ENCODE measurements around the gene TRPM3. TPM values are rescaled to one million over a fixed set of nuclear protein-coding genes. Genes with fewer than 3 reads are reported as not detected.

The TRPM3 gene
- total RNA-seq, 1 donor = under 0.01 TPM

DNA sequence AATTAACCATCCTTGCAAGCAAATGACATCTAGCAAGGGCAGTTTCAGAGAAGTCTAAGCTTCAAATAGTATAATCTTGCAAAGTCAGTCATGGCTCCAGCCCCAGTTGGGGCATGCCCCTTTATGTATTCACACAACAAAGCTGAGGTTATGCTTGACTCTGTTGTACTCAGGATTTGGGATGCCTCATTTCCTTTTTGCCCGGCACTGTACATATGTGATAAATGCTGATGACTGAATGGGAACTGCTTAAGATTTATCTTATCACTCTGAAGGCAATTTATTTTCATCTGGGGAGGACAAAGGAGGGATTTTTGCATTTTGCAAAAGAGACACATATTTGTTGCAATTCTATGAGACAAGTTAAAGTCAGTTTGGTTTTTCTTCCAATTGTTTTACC, 219.2 kb downstream of the TRPM3 start:
- TF ChIP-seq, protein P1, sequence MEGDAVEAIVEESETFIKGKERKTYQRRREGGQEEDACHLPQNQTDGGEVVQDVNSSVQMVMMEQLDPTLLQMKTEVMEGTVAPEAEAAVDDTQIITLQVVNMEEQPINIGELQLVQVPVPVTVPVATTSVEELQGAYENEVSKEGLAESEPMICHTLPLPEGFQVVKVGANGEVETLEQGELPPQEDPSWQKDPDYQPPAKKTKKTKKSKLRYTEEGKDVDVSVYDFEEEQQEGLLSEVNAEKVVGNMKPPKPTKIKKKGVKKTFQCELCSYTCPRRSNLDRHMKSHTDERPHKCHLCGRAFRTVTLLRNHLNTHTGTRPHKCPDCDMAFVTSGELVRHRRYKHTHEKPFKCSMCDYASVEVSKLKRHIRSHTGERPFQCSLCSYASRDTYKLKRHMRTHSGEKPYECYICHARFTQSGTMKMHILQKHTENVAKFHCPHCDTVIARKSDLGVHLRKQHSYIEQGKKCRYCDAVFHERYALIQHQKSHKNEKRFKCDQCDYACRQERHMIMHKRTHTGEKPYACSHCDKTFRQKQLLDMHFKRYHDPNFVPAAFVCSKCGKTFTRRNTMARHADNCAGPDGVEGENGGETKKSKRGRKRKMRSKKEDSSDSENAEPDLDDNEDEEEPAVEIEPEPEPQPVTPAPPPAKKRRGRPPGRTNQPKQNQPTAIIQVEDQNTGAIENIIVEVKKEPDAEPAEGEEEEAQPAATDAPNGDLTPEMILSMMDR (IDR thresholded peaks at IDR 0.05; ENCODE audit: insufficient read depth, low read depth, low read length) = no peak
- DNase-seq (ENCODE audit: low read depth) = no peak
- H3K4me3 ChIP-seq (ENCODE audit: low read depth, low read length) = no peak overlapping the region

DNA sequence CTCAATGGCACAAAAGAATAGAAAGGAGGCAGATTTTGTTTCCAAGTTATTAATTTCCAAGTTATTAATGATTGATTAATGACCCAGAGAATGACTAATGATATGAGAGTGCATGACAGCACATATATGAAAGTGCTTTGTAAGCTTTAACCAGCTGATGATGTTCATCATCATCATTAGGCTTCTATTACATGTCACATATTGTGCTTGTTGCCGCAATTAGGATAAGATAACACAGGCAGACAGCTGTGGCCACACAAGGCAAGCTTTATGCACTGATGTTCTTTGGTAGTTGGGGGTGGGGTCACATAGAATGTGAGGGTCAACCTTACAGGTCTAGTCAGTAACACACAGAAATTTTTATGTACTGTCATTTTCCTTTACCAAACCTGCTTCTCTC, 219.7 kb downstream of the TRPM3 start:
- TF ChIP-seq, protein P1 (IDR thresholded peaks at IDR 0.05; ENCODE audit: insufficient read depth, low read depth, low read length) = no peak
- DNase-seq (ENCODE audit: low read depth) = peak; percentile 17
- no peak overlapping the region for H3K4me3 ChIP-seq (ENCODE audit: low read depth, low read length)

DNA sequence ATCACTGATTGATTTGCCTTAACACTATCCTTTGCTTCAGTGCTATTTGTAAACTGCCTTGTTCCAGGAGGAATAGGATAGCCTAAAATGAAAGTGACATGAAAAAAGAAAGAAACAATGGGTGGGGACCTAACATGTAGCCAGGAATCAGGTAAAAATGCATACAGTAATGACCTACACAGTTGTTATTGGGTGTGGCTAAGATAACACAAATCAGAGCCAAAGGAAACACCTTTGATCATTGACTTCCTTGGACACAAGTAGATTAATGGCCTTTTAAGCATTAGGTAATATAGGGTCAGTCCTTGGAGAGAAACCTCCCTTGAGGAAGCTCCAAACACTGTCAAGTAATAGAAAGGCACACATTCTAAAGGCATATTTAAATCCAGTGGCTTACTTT, 220.4 kb downstream of the TRPM3 start:
- H3K4me3 ChIP-seq (ENCODE audit: low read depth, low read length) = no peak overlapping the region
- TF ChIP-seq, protein P1 (IDR thresholded peaks at IDR 0.05; ENCODE audit: insufficient read depth, low read depth, low read length) = no peak
- no peak for DNase-seq (ENCODE audit: low read depth)

DNA sequence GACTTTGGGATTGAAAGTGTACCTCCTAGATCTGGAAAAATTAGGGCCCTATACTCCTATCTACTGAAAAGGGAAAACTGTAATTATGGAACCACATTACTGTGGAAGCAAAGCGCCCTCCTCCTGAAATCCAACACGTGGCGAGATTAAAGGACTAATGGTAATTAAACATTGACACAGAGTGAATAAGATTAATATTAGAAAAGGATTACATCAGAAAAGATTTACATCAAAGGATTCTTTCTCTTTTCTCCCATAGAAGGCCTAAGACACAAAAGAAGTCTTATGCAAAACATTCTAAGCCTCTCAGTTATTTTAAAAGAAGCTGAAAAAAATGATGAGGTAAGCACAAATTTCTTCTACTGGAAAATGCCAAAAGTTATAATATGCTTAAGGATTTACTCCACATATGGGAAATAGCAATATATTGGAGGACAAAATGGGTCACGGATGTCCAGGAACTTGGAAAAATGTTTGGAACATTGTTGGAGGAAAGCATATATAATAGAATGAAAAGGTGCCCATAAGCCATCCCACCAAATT, 227.8 kb downstream of the TRPM3 start:
- TF ChIP-seq, protein P1 (IDR thresholded peaks at IDR 0.05; ENCODE audit: insufficient read depth, low read depth, low read length) = no peak
- DNase-seq (ENCODE audit: low read depth) = no peak
- H3K4me3 ChIP-seq (ENCODE audit: low read depth, low read length) = no peak overlapping the region

DNA sequence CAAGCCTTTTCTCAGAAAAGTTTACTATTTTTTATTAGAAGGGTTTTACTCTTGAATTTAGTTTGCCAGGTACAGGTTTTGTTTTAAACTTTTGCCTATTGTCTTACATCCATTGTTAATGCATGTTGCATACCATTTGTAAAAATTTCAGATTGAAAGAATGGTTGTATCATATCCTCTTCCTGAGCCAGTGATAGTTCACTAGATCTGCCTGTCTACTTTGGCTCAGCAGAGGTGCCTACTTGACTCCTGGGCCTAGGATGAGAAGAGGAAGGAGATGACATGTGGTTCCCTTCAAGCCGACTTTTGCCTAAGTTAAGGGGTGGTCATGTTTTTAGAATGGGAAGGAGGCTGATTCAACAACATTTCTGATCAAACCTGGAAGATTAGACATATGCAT, 232.9 kb downstream of the TRPM3 start:
- TF ChIP-seq, protein P1 (IDR thresholded peaks at IDR 0.05; ENCODE audit: insufficient read depth, low read depth, low read length) = no peak
- DNase-seq (ENCODE audit: low read depth) = no peak
- H3K4me3 ChIP-seq (ENCODE audit: low read depth, low read length) = no peak overlapping the region

DNA sequence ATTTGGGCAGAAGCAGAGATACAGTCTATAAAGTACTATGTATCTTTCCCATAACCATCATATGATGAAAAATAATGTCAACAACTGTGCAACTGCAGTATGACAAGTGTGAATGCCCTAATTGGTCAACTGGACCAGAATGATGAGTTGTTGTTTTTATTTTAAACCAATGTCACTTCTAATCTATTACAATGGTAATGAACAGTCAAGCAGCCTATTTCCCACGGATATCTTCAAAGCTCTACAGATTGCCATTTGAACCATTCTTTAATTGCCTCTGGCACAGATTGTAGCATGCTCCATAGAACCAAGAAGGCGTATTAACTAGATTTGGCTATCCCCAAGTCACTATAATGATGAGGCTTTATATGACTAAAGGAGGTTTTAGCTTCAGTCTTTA, 233.6 kb downstream of the TRPM3 start:
- DNase-seq (ENCODE audit: low read depth) = no peak
- TF ChIP-seq, protein P1 (IDR thresholded peaks at IDR 0.05; ENCODE audit: insufficient read depth, low read depth, low read length) = no peak
- H3K4me3 ChIP-seq (ENCODE audit: low read depth, low read length) = no peak overlapping the region

Measured in fibroblast of villous mesenchyme (primary cell).